HAP-1 (cell line): ENCODE measurements around the gene SIRT5.

Experiments used
- DNase-seq, 2 experiments: peaks; one replicate each; pipeline ENCODE4 v3.0.0-alpha.2; 2016 to 2020; ENCODE audit warnings: low spot score in 2 of 2
- H3K27me3 ChIP-seq: fragments of 250-450 bp; sonication (Bioruptor Pico); 2 replicates; pipeline ENCODE4 v1.5.1; 2020; ENCODE audit warnings: low read depth, mild to moderate bottlenecking, moderate library complexity
- H3K36me3 ChIP-seq: fragments of 250-450 bp; sonication (Bioruptor Pico); replicated peaks from 2 replicates; pipeline ENCODE4 v1.5.1; 2020; ENCODE audit warnings: mild to moderate bottlenecking
- H3K4me1 ChIP-seq: fragments of 250-450 bp; sonication (Bioruptor Pico); 2 replicates; pipeline ENCODE4 v1.5.1; 2020; ENCODE audit warnings: mild to moderate bottlenecking
- H3K4me3 ChIP-seq: fragments of 250-450 bp; sonication (Bioruptor Pico); 2 replicates; pipeline ENCODE4 v1.5.1; 2020; ENCODE audit warnings: mild to moderate bottlenecking, moderate library complexity
- H3K9me3 ChIP-seq: fragments of 250-450 bp; sonication (Bioruptor Pico); 2 replicates; pipeline ENCODE4 v1.5.1; 2020; ENCODE audit warnings: mild to moderate bottlenecking, moderate library complexity
- in situ Hi-C: fragments of 300-500 bp; cut with MboI; formaldehyde crosslinking; loops from 3 replicates; pipeline ENCODE4 v1.14.3; 2020; ENCODE audit warnings: low sequenced_read_pairs, inconsistent platforms, mixed read lengths

The SIRT5 gene

DNA sequence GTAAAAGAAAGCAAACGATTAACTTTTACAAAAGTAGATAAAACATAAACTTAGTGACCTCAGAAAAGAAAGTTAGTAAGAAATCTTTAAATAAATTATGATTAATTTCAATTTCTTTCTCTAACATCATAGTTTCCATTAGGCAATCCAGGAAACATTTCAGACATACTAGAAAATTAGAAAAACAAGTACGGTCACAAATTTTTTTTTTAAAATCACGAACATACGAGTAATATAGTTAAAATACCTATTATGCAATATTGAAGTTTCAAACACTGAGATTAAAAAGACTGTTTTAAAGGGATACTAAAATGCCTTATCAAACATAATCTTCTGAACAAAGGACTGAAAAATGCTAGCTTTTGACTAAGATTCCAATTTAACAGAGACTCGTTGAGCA lies 66.9 kb downstream of the SIRT5 start:
- Histone ChIP-seq H3K36me3 (peaks cover 21% of the 10 kb centered on the region), H3K9me3 (no peaks in the 10 kb centered on the region), H3K27me3 (no peaks in the 10 kb centered on the region), H3K4me1 (no peaks in the 10 kb centered on the region), H3K4me3 (no peak overlapping the region)
- in situ Hi-C loops = no loop called here
- no peak for DNase-seq

DNA sequence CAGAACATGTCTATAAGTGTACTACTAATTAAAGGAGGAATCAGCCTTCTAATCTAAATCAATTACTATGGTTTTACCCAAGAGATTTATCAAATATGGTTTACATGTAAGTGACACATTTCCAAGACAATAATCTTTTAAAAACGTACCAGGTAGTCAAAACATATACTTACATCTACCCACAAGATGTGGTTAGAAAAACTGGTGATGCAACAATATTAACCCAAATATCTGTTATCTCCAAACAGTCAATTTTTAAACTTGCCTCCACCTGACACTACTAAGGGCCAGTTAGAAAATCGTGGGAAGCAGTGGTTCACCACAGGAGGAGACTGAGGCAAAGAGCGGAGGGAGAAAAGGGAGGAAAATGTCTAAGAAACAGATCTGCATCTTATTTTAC lies 68.7 kb downstream of the SIRT5 start:
- no peaks in the 10 kb centered on the region for H3K9me3 ChIP-seq
- DNase-seq = no peak
- H3K27me3 ChIP-seq = no peaks in the 10 kb centered on the region
- no peak overlapping the region for H3K4me3 ChIP-seq
- in situ Hi-C loops = no loop called here
- peaks cover 12% of the 10 kb centered on the region for H3K36me3 ChIP-seq
- no peaks in the 10 kb centered on the region for H3K4me1 ChIP-seq

DNA sequence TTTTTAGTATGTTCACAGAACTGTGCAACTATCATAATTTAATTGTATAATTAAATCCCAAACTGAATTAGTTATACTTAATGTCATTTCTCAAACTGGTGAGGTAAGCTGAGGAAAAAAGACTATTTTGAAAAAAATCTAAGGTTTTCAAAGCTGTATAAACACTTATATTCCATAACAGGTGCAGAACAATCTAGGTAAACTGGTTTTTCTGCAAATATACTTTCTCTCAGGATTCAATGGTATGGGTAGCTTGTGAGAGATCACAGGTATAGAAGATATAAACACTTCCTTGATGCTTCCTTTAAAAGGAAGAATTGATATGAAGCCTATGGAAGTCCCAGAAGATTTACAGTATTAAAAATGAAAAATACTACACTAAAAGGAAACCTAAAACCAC lies 74.4 kb downstream of the SIRT5 start:
- in situ Hi-C loops = no loop called here
- H3K9me3 ChIP-seq = no peaks in the 10 kb centered on the region
- no peaks in the 10 kb centered on the region for H3K4me1 ChIP-seq
- H3K27me3 ChIP-seq = no peaks in the 10 kb centered on the region
- no peaks in the 10 kb centered on the region for H3K36me3 ChIP-seq
- DNase-seq = no peak
- H3K4me3 ChIP-seq = no peak overlapping the region

DNA sequence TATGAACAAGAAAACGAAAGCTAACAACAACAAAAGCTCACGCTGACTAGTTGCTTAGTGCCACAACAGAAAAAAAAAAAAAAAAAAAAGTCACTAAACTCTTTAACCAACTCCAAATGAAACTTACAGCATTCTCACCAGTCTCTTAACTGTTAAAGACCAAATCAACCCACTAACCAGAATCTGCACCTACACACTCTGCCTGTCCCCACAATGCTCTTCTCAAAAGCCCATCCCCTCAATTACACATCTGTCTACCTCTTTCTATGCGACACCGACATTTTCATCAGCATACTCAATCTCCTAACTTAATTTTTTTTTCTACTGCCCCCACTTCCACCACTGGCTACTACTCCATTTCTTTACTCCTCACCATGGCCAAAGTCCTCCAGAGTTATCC lies 75.0 kb downstream of the SIRT5 start:
- no peaks in the 10 kb centered on the region for H3K9me3 ChIP-seq
- DNase-seq = no peak
- H3K4me1 ChIP-seq = no peaks in the 10 kb centered on the region
- H3K36me3 ChIP-seq = no peaks in the 10 kb centered on the region
- no peaks in the 10 kb centered on the region for H3K27me3 ChIP-seq
- no peak overlapping the region for H3K4me3 ChIP-seq
- in situ Hi-C loops = no loop called here

DNA sequence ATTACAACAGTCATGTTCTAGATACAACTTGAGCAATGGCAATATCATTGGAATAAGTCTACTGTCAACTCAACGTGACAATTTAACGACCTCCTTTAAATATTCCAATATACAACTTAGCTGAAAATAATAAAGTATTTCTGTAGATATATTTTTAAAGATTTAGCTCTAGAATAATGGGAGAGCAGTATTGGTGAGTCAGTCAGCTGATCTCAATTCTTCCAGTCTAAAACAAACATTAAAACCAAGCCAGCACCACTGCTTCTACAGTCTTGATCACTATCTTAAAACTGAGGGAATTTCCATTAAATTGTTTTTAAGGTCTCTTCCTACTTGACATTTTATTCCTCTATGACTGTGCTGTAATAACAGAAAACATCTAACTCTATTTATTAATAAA lies 78.9 kb downstream of the SIRT5 start:
- DNase-seq = no peak

DNA sequence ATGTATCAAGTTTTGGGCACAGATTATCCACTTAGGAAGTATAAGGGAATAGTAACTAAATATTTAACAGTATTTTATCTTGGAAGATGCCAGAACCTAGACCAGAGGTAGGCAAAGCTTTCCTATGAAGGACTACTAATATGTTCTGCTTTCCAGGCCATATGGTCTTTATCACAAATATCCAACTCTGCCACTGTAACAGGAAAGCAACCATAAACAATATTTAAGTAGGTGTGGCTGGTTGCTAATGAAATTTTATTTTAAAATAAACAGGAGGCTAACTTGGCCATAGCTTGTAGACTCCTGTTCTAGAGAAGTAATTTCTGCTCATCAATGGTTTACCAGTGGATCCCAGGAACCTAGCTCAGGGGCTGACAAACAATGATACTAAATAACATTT lies 80.1 kb downstream of the SIRT5 start:
- no peak for DNase-seq
- in situ Hi-C loops = no loop called here
- peaks cover 6% of the 10 kb centered on the region for H3K4me1 ChIP-seq
- H3K4me3 ChIP-seq = no peak overlapping the region
- no peaks in the 10 kb centered on the region for H3K27me3 ChIP-seq
- no peaks in the 10 kb centered on the region for H3K9me3 ChIP-seq
- 0 out of 2 replicates have a peak, but pooled peaks cover 3% of the 10 kb centered on the region for H3K36me3 ChIP-seq

More for the DNA sequence above, 78.9 kb downstream of the SIRT5 start:
- Histone ChIP-seq H3K4me1 (peaks cover 6% of the 10 kb centered on the region), H3K4me3 (no peak overlapping the region), H3K27me3 (no peaks in the 10 kb centered on the region), H3K9me3 (no peaks in the 10 kb centered on the region), H3K36me3 (0 out of 2 replicates have a peak, but pooled peaks cover 3% of the 10 kb centered on the region)
- in situ Hi-C loops = no loop called here

DNA sequence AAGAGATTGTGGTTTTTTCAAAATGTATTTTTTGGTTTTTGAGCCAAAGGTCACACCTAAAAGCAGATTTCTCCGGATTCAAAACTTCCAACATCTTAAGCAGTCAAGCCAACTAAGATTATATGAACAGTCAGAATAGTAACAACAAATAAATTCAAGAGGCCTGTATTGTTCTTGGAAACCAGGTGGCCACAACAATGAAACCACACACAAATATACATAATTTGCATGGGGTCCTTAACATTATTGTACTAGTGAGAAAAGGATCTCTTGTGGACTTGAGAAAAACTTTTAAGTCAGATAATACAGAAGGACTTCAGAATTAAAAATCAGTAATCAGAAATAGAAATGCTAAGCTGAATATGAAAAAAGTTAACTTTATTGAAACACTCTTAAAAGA lies 81.3 kb downstream of the SIRT5 start:
- Histone ChIP-seq H3K4me3 (no peak overlapping the region), H3K4me1 (peaks cover 6% of the 10 kb centered on the region), H3K9me3 (no peaks in the 10 kb centered on the region), H3K27me3 (no peaks in the 10 kb centered on the region), H3K36me3 (0 out of 2 replicates have a peak, but pooled peaks cover 3% of the 10 kb centered on the region)
- DNase-seq = no peak
- in situ Hi-C loops = no loop called here

DNA sequence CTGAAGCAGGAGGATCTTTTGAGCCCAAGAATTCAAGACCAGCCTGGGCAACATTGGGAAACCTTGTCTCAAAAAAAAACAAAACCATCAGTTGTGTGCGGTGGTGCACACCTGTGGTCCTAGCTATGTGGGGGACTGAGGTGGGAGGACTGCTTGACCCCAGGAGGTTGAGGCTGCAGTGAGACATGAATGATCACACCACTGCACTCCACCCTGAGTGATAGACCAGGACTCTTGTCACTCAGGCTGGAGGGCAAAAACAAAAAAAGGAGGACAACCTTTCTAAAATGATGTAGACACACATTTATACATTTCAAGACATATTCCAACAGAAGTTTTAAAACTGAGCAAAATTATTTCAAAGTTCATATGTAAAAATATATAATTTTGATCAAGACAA lies 85.9 kb downstream of the SIRT5 start:
- no peak for DNase-seq
- Histone ChIP-seq H3K36me3 (no peaks in the 10 kb centered on the region), H3K27me3 (no peaks in the 10 kb centered on the region), H3K9me3 (no peaks in the 10 kb centered on the region), H3K4me3 (no peak overlapping the region), H3K4me1 (peaks cover 17% of the 10 kb centered on the region)
- in situ Hi-C loops = no loop called here

DNA sequence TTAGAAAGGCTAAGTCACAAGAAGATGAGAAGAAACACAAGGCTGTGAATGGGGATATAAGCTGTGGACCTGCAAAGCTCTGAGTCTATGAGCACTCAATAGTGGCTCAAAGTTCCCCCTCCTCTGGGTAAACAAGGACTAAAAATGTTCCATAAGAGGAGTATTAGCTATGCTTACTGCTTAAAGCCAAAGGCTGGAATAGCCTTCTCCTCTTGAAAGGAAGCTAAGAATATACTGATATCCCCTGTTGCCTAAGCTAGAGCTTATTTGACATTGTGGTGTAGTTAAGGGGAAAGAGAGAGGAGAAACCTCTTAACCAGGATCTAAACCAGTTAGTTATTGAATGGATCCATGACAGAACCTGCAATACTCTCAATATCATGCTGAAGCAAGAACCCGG lies 86.5 kb downstream of the SIRT5 start:
- peaks cover 13% of the 10 kb centered on the region for H3K4me1 ChIP-seq
- in situ Hi-C loops = no loop called here
- no peak for DNase-seq
- H3K27me3 ChIP-seq = no peaks in the 10 kb centered on the region
- no peaks in the 10 kb centered on the region for H3K9me3 ChIP-seq
- H3K4me3 ChIP-seq = no peak overlapping the region
- no peaks in the 10 kb centered on the region for H3K36me3 ChIP-seq

DNA sequence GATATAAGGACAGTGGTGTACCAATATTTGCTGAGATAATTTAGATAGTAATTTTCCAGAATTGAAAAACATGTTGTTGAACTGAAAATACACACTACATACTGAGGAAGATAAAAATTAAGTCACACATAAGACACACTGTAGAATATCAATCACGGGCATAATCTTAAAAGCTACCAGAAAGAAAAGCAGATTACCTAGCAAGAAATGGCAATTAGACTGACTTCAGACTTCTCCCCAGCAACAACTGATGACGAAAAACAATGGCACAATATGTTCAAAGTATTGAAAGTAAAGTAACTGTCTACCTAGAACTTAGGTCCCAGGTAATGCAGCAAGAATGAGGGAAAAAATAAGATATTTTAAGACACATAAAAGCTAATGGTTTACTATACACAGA lies 87.2 kb downstream of the SIRT5 start:
- no peak for DNase-seq
- Histone ChIP-seq H3K9me3 (no peaks in the 10 kb centered on the region), H3K4me3 (no peak overlapping the region), H3K36me3 (no peaks in the 10 kb centered on the region), H3K4me1 (peaks cover 11% of the 10 kb centered on the region), H3K27me3 (no peaks in the 10 kb centered on the region)
- in situ Hi-C loops = no loop called here

DNA sequence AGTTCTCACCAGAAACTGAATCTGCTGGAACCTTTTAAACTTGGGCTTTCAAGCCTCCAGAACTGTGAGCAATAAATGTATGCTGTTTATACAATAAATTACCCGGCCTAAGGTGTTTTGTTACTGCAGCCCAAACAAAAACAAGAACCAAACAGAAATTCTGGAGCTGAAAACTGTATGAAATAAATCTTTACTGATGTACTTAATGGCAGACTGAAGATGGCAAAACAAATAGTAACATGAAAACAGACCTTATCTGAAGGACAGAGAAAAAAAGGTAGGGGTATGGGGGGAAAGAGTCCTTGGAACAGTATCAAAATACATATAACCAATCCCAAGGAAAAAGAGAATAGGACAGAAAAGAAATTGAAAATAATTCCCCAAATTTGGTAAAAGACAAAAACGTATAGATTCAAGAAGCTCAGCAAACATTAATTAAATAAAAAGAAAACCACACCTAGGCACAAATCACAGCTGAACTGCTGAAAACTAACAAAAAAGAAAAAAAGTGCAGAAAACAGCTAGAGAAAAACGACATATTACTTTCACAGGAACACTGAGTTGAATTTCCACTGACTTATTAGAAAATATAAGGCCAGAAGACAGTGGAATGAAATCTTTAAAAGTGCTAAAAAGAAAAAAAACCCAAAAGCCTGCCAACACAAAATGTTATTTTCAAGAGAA lies 88.4 kb downstream of the SIRT5 start:
- Histone ChIP-seq H3K4me1 (peaks cover 11% of the 10 kb centered on the region), H3K9me3 (no peaks in the 10 kb centered on the region), H3K27me3 (no peaks in the 10 kb centered on the region), H3K36me3 (no peaks in the 10 kb centered on the region), H3K4me3 (no peak overlapping the region)
- in situ Hi-C loops = no loop called here
- DNase-seq = no peak

DNA sequence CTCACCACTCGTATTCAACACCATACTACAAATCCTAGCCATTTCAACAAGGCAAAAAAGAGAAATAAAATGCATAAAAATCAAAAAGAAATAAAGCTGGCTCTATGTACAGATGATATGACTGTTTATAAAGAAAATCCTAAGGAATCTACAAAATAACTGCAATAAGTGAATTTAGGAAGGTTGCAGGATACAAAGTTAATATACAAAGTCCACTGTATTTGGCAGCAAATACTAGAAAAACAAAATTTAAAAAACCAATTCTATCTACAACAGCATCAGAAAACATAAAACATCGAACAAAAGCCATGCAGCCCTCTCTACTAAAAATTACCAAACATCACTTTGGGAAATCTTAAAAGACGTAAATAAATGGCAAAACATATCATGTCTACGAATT lies 89.6 kb downstream of the SIRT5 start:
- no peaks in the 10 kb centered on the region for H3K27me3 ChIP-seq
- in situ Hi-C loops = no loop called here
- H3K36me3 ChIP-seq = no peaks in the 10 kb centered on the region
- DNase-seq = no peak
- no peaks in the 10 kb centered on the region for H3K9me3 ChIP-seq
- H3K4me3 ChIP-seq = no peak overlapping the region
- peaks cover 11% of the 10 kb centered on the region for H3K4me1 ChIP-seq
